GM21360 (cell line): ENCODE data around the gene BOD1L1.
"Not testable (repeated sequence)": the region's sequence is repeated elsewhere in the genome, so short reads cannot be mapped to it uniquely, and the experiment has no call there.

Experiments
- ATAC-seq: cut with Tn5 transposase; IDR thresholded peaks from one replicate; pipeline ENCODE4 v1.9.1; 2021; ENCODE audit warnings: mild to moderate bottlenecking, moderate library complexity; ENCODE audit not compliant: unreplicated experiment

Gene BOD1L1

GRCh38 chr4:13560111-13560510 lies 67.4 kb downstream of the BOD1L1 start:
- ATAC-seq: not testable (repeated sequence)

GRCh38 chr4:13559413-13559812 lies 68.1 kb downstream of the BOD1L1 start:
- no peak for ATAC-seq

GRCh38 chr4:13558881-13559280 lies 68.6 kb downstream of the BOD1L1 start:
- ATAC-seq: no peak

GRCh38 chr4:13555325-13555724 lies 72.2 kb downstream of the BOD1L1 start:
- ATAC-seq: no peak

GRCh38 chr4:13553081-13553480 lies 74.4 kb downstream of the BOD1L1 start:
- ATAC-seq: no peak

- peak; percentile 65 for ATAC-seq
Measured at GRCh38 chr4:13548984-13549546, 78.5 kb downstream of the BOD1L1 start.

GRCh38 chr4:13548059-13548983 lies 79.2 kb downstream of the BOD1L1 start:
- no peak for ATAC-seq

- no peak for ATAC-seq
Measured at GRCh38 chr4:13547485-13548041, 80.0 kb downstream of the BOD1L1 start.

GRCh38 chr4:13546941-13547484 lies 80.5 kb downstream of the BOD1L1 start:
- no peak for ATAC-seq

- no peak for ATAC-seq
Measured at GRCh38 chr4:13546142-13546940, 81.2 kb downstream of the BOD1L1 start.

GRCh38 chr4:13545394-13545808 lies 82.1 kb downstream of the BOD1L1 start:
- no peak for ATAC-seq

GRCh38 chr4:13544606-13545393 lies 82.7 kb downstream of the BOD1L1 start:
- peak; percentile 74 for ATAC-seq

- ATAC-seq: no peak
Measured at GRCh38 chr4:13543839-13544605, 83.5 kb downstream of the BOD1L1 start, which contains the start of gene NKX3-2. Gene NKX3-2, minus strand, starts transcription at chr4:13544508. Its CDS starts 94 bp downstream, at chr4:13544414.

GRCh38 chr4:13543032-13543838 lies 84.3 kb downstream of the BOD1L1 start:
- ATAC-seq: no peak

- no peak for ATAC-seq
Measured at GRCh38 chr4:13542577-13543031, 84.9 kb downstream of the BOD1L1 start.

- ATAC-seq: no peak
Measured at GRCh38 chr4:13541720-13542576, 85.6 kb downstream of the BOD1L1 start.

GRCh38 chr4:13541176-13541604 lies 86.3 kb downstream of the BOD1L1 start:
- ATAC-seq: no peak
